VCaP (cell line): Measurements from ENCODE around the gene KLHL24.
"Not testable (repeated sequence)": the region's sequence is repeated elsewhere in the genome, so short reads cannot be mapped to it uniquely, and the experiment has no call there.

Experiments
- H3K27ac ChIP-seq: fragments of 450-650 bp; 2 replicates; pipeline ENCODE4 v1.5.1; 2017
- CTCF ChIP-seq: fragments of 450-650 bp; conservative IDR thresholded peaks from 2 replicates; pipeline ENCODE4 v1.5.1; 2017; ENCODE audit warnings: mild to moderate bottlenecking, moderate library complexity

Gene KLHL24

GRCh38 chr3:183594636-183595035 lies 40.8 kb upstream of the KLHL24 start:
- TF ChIP-seq CTCF = no peak
- H3K27ac ChIP-seq = no peak overlapping the region

- H3K27ac ChIP-seq = no peak overlapping the region
- TF ChIP-seq CTCF = no peak
Observed at GRCh38 chr3:183597959-183598358, 37.5 kb upstream of the KLHL24 start.

- H3K27ac ChIP-seq = not testable (repeated sequence)
Observed at GRCh38 chr3:183611326-183611725, 24.1 kb upstream of the KLHL24 start.

GRCh38 chr3:183613366-183614285 lies 21.8 kb upstream of the KLHL24 start:
- TF ChIP-seq CTCF = no peak
- no peak overlapping the region for H3K27ac ChIP-seq

GRCh38 chr3:183618542-183618941 lies 16.9 kb upstream of the KLHL24 start:
- H3K27ac ChIP-seq = no peak overlapping the region
- TF ChIP-seq CTCF = no peak

- TF ChIP-seq CTCF = no peak
- H3K27ac ChIP-seq = no peak overlapping the region
Observed at GRCh38 chr3:183619010-183619409, 16.4 kb upstream of the KLHL24 start.

- TF ChIP-seq CTCF = no peak
- no peak overlapping the region for H3K27ac ChIP-seq
Observed at GRCh38 chr3:183619624-183620251, 15.7 kb upstream of the KLHL24 start.

- H3K27ac ChIP-seq = no peak overlapping the region
- no peak for TF ChIP-seq CTCF
Observed at GRCh38 chr3:183620252-183620628, 15.2 kb upstream of the KLHL24 start.

- not testable (repeated sequence) for H3K27ac ChIP-seq
Observed at GRCh38 chr3:183622473-183622872, 12.9 kb upstream of the KLHL24 start.
